HG03520 (cell line): ENCODE data around the gene HRH4.

Source experiments
- ATAC-seq: cut with Tn5 transposase; IDR thresholded peaks from one replicate; pipeline ENCODE4 v1.9.1; 2021; ENCODE audit warnings: mild to moderate bottlenecking, moderate library complexity; ENCODE audit not compliant: unreplicated experiment

Gene HRH4

DNA sequence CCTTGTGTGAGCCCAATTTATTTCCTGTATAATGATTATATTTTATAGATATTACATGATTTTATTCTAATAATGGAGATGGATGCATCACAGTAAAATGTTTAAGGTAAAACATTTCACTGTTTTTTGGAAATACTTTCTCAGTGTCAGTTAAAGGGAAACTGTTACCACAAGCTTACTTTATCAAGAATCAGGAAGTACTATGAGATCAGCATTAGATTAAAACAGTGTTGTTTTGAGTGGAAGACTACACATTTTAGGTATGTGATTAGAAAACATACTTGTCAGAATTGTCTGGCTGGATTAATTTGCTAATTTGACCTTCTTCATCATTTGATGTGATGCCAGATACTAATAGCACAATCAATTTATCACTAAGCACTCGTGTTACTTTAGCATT, at the start of gene HRH4:
TSS of gene HRH4 (plus strand) at position 250 of the 400 bp plus-strand sequence. CDS start at position 342, 92 bp downstream.
- ATAC-seq = no peak

GRCh38 chr18:24413148-24413547, 47.3 kb upstream of the HRH4 start:
- no peak for ATAC-seq

DNA sequence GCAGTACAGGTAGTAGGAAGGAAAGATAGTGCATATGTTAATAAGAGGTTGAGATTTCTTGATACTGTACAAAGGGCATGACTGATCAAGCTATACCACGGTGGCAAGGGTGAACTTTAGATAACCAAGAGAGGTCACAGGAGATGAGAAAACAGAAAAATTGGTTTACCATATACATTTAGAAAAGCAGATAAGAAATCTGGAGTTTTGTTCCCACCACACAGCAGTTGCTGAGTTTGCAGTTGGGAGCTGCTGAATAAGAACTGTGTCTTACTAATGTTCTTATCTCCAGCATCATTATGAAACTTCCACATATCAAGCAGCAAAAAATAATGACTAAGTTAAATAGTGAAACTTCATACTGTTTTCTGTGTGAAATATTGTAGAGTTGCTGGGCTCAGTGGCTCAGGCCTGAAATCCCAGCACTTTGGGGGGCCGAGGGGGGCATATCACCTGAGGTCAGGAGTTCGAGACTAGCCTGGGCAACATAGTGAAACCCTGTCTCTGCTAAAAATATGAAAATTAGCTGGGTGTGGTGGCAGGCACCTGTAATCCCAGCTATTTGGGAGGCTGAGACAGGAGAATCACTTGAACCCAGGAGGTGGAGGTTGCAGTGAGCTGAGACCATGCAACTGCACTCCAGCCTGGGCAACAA, 46.0 kb upstream of the HRH4 start:
- ATAC-seq = no peak

DNA sequence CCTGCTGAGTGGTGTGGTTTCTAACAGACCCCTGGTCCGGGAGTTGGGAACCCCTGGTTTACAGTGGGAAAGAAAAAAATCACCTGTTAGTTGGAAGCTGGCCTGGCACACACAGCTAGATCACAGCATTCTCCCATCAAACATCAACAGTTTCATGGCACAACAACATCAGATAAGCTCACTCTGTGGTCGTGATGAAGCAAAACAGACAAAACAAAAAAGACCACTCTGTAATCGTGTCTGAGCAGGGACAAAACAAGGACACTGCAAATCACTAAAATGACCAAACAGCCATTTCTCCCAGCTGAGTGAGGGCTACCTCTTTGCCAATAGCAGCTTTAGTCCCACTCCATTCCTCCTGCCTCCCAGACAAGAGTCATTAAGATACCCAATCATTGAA, 43.0 kb upstream of the HRH4 start:
- ATAC-seq = no peak

- no peak for ATAC-seq
These were observed 39.9 kb upstream of the HRH4 start for GRCh38 chr18:24420551-24420950.

GRCh38 chr18:24421831-24422230, 38.6 kb upstream of the HRH4 start:
- no peak for ATAC-seq

DNA sequence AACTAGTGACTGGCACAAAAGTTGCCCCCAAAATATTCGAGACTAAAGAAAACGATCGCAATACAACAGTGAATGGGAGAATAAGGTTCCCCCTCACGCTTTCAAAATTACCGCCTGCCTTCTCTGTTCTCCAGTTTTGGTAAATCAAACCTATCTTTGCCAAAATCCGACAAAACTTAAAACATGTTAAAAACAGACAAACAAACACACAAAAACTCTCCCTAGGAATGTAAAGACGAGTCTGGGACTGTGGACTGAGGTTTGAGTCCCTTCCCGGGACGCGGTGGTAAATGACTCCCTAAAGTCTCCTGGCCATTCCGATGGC, 34.4 kb upstream of the HRH4 start:
- ATAC-seq = no peak

DNA sequence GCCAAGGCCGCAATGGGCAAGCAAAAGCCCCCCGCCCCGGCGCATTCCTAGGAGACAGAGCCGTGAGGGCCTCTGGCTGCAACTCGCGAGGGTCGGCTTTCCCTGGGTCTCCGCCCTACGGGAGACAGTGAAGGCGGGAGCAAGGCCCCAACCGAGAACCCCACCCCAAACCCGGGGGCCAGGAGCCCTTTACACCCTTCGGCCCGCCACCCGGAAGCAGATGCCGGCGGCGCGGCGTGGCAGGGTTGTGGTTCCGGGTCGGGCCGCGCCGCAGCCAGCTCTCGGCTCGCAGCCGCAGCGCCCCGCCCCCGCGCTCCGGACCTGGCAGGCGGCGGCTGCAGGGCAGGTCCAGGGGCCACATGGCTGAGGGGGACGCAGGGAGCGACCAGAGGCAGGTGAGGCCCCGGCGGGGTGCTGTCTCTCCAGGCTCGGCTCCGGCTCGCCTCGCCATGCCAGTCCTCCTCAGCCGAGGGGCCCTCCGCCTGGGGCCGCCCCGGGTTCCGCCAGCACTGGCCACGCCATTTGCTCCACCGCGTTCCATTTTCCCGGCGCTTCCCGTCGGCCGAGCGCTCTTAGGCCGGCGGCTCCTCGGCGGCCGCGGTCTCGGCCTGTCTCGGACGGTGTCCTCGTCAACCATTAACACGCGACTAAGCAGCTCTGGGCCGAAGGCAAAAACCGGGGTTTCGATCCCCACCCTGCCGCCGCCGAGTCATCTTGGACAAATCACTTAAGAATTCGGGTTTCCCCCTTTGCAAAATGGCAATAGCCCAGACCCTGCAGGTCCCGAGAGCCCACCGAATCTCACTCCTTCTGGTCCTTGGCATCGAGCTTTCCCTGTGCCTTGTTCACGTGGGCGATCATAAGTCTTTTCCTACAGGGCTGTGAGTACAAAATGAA, 33.8 kb upstream of the HRH4 start, which contains the start of gene IMPACT:
TSS of gene IMPACT (plus strand) at position 273 of the 897 bp plus-strand sequence. CDS start at position 360, 87 bp downstream.
- peak; percentile 80 for ATAC-seq

DNA sequence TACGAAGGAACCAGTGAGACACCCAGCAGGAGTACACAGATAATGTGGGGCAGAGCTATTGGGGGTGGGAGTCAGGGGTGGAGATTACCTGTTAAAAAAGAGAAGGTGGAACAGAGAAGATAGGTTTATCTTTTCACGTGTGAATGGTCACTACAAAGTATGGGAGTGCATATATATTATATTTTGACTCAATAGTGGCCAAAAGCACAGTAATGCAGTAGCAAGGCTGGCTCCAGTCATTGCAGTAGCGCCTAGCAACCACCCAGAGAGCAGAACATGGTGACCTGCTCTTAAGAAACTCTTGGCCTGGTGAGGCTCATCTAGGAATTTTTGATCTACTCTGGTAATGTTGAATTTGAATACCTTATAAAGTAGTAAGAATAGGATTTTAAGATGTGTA, 33.0 kb upstream of the HRH4 start:
- no peak for ATAC-seq

- ATAC-seq = no peak
These were observed 31.7 kb upstream of the HRH4 start for GRCh38 chr18:24428709-24429108.

DNA sequence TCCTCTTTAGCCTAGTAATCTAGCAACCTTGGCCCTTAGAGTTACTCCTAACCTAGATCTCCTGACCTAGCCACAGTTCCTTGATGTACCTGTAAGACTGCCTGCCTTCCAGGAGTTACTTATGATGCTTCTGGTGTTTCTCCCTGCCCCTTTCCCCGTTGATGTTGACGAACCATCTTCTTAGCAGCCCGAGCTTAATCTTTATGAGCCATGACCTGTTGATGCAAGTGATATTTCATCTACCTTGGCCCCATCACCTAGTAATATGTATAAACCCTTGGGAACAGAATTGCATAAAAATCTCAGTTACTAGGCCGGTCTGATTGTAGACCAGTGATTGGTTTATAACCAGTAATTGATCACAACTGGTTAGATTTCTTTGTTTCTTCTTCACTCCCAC, 31.2 kb upstream of the HRH4 start:
- no peak for ATAC-seq

GRCh38 chr18:24432618-24433017, 27.8 kb upstream of the HRH4 start:
- no peak for ATAC-seq

DNA sequence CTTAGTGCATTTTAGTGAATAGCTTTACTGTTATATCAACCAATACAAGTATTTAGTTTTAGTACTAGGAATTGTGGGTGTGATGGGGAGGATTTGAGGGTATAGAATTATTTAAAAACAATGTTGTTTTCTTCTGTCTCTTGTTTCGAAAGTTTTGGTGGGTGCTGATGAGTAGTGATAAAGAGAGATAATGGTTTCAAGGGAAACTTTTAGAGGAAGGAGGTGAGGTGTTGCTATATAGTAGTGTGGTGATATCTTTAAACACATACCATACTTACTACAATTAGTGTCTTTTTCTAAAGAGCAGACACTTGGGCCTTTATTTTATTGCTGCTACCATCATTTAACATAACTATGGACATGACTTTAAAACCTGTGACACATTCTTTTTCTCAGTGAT, 23.5 kb upstream of the HRH4 start:
- no peak for ATAC-seq

GRCh38 chr18:24443870-24444269, 16.6 kb upstream of the HRH4 start:
- peak; percentile 62 for ATAC-seq

DNA sequence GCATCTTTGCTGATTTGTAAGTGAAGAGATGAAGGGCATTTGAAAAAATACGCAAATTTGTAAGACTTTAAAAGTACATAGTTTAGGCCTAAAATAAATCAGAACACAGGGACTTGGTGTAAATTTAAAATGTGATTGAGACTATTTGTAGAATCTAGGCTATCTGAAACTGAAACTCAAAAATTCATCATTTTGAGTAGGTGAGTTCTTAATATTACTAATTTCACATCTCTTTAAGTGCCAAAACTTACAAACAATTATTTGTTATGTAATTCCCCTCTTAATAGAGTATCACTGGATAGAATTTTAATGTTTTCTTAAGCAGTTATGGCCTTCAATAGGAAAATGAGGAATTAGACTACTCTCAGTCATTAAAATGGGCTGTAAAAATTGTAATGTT, 14.0 kb upstream of the HRH4 start:
- ATAC-seq = peak; percentile 71

DNA sequence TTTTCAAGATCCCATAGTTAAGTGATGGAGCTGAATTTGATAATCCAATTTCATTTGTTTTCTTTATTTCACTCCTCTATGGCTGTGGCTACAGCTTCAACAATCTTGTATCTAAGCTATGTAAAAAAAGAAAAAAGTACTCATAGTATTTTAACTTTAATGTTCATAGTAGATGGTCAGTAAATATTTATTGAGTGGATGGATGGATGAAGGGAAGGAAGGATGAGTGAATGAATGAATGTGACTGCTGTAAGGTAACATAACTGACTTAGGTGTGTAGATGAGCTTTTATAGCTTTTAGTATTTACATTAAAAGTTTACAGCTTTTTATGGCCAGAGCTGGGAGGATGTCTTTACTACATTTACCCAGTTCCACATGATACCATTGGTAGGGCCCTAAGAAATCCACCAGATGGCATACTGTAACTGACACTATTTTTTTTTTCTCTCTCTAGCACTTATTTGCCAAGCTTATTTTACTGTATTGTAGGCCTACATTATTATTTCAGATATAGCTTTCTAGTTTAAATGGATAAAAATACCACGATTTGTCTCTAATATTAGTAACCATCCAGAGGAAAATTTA, 13.4 kb upstream of the HRH4 start:
- no peak for ATAC-seq

- no peak for ATAC-seq
These were observed 12.5 kb upstream of the HRH4 start for GRCh38 chr18:24447961-24448360.

- peak; percentile 75 for ATAC-seq
These were observed 3.9 kb upstream of the HRH4 start for GRCh38 chr18:24456549-24456948.

DNA sequence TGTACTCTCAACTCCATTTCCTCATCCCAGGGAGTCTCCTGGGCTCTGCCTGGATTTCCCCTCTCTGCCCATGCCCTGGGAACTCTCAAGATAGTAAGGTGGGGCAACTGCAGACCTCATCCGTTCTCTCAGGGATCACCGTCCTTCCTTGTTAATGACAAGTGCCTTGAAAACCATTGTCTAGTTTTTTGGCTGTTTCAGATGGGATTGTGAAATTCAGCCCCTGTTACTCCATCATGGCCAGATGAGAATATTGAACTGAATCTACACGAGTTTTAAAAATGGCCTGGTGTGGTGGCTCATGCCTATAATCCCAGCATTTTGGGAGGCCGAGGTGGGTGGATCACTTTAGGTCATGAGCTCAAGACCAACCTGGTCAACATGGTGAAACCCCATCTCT, 665 bp upstream of the HRH4 start:
- ATAC-seq = no peak

DNA sequence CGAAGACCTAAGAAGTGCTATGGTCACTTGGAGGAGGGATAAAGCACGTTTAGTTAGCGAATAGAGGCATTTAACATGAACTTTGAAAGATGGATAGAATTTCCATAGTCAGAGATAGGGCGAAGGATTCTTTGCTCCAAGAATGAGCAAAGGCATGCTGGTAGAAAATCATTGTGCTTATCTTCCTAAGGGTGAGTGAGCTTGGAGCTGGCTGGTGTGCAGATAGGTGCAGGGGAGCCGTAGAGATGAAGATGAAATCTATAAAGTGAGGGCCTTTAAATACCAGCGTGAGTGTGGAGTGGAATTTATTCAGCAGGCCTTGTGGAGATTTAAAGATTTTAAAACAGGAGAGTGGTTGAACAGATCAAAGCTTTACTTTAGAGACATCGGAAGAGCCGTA, 1.6 kb downstream of the HRH4 start:
- no peak for ATAC-seq

GRCh38 chr18:24462838-24463775, 2.7 kb downstream of the HRH4 start:
- ATAC-seq = no peak
